Ascending aorta (tissue), 2 donors: ENCODE results near the gene CDH7. TPM values are rescaled to one million over a fixed set of nuclear protein-coding genes. Genes with fewer than 3 reads are reported as not detected.

Source experiments
- DNase-seq, 2 donors: peaks; one replicate each; pipeline ENCODE4 v3.0.0-alpha.2; 2019; ENCODE audit warnings: low spot score in 2 of 2
- H3K27ac ChIP-seq, 2 donors: fragments of 200-600 bp; sonication (generic); one replicate each; pipeline ENCODE4 v1.5.1; 2016 to 2017; ENCODE audit warnings: mild to moderate bottlenecking in 1 of 2
- H3K27me3 ChIP-seq: fragments of 200-600 bp; sonication (generic); one replicate; pipeline ENCODE4 v1.5.1; 2017
- H3K36me3 ChIP-seq, 2 donors: fragments of 200-600 bp; sonication (generic); one replicate each; pipeline ENCODE4 v1.5.1; 2016
- H3K4me1 ChIP-seq, 2 donors: fragments of 200-600 bp; sonication (generic); one replicate each; pipeline ENCODE4 v1.5.1; 2016 to 2017; ENCODE audit warnings: mild to moderate bottlenecking in 1 of 2
- H3K4me3 ChIP-seq, 2 donors: fragments of 200-600 bp; sonication (generic); one replicate each; pipeline ENCODE4 v1.5.1; 2016 to 2017; ENCODE audit warnings: mild to moderate bottlenecking in 1 of 2
- H3K9me3 ChIP-seq, 2 donors: fragments of 200-600 bp; sonication (generic); one replicate each; pipeline ENCODE4 v1.5.1; 2016
- CTCF ChIP-seq, 3 experiments: fragments of 200-600 bp in 2 of 3; fragments of 450-650 bp in 1 of 3; sonication (generic) in 2 of 3; IDR thresholded peaks; one replicate each; pipeline ENCODE4 v1.5.1; 2016 to 2019; ENCODE audit warnings: antibody characterized with exemption in 3 of 3, mild to moderate bottlenecking in 1 of 3, moderate library complexity in 1 of 3
- intact Hi-C: fragments of 100-400 bp; cut with DNase I; formaldehyde crosslinking; loops from one replicate; pipeline ENCODE4 v1.15.1; 2023
- total RNA-seq: library from RNA; depleted of rRNA; stranded (reverse); fragments of >200 nt; gene quantifications from one replicate; pipeline ENCODE4 v1.1.0, GENCODE V29; 2016

CDH7 gene
- total RNA-seq, 1 donor from 2014 or later, result not detected

- no peak for TF ChIP-seq CTCF (IDR thresholded peaks at IDR 0.05)
- Histone ChIP-seq H3K36me3 (no peaks in the 10 kb centered on the region), H3K4me1 (no peaks in the 10 kb centered on the region), H3K27me3 (no peaks in the 10 kb centered on the region), H3K4me3 (no peak overlapping the region), H3K9me3 (no peaks in the 10 kb centered on the region), H3K27ac (no peak overlapping the region)
- intact Hi-C loops, result no loop called here
- DNase-seq, result no peak
Measured at GRCh38 chr18:65725251-65726050, 25.4 kb upstream of the CDH7 start.

DNA sequence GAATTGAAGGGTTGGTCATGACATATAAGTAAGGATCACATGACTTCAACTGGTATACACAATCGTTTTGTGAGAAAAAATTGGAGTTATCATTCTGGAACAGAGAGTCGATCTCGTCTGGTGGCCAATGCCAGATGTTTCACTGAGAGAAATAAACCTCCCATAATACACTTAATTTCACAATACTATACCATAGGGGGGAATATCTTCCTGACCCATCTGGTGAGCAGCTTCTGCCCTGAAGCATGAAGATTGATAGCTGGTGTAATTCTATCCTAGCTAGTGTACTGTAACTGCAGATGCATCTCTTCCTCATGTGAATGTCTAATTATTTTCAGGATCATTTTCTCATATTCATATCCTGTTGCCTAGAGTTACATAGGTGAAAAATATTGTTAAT, 15.7 kb upstream of the CDH7 start:
- H3K27ac ChIP-seq, result no peak overlapping the region
- TF ChIP-seq CTCF (IDR thresholded peaks at IDR 0.05), result no peak
- H3K36me3 ChIP-seq, result no peaks in the 10 kb centered on the region
- intact Hi-C loops, result no loop called here
- H3K27me3 ChIP-seq, result no peaks in the 10 kb centered on the region
- no peaks in the 10 kb centered on the region for H3K4me1 ChIP-seq
- no peak overlapping the region for H3K4me3 ChIP-seq
- DNase-seq, result no peak
- H3K9me3 ChIP-seq, result no peaks in the 10 kb centered on the region

- Histone ChIP-seq H3K4me3 (no peak overlapping the region), H3K9me3 (no peaks in the 10 kb centered on the region), H3K27me3 (no peaks in the 10 kb centered on the region), H3K4me1 (no peaks in the 10 kb centered on the region), H3K36me3 (no peaks in the 10 kb centered on the region), H3K27ac (no peak overlapping the region)
- intact Hi-C loops, result no loop called here
- TF ChIP-seq CTCF (IDR thresholded peaks at IDR 0.05), result no peak
- no peak for DNase-seq
Measured at GRCh38 chr18:65737471-65737955, 13.3 kb upstream of the CDH7 start.

GRCh38 chr18:65746936-65747335, 3.9 kb upstream of the CDH7 start:
- Histone ChIP-seq H3K9me3 (no peaks in the 10 kb centered on the region), H3K4me3 (no peak overlapping the region), H3K27me3 (no peaks in the 10 kb centered on the region), H3K36me3 (no peaks in the 10 kb centered on the region), H3K4me1 (no peaks in the 10 kb centered on the region), H3K27ac (no peak overlapping the region)
- DNase-seq, result no peak
- TF ChIP-seq CTCF (IDR thresholded peaks at IDR 0.05), result no peak
- intact Hi-C loops, result no loop called here

DNA sequence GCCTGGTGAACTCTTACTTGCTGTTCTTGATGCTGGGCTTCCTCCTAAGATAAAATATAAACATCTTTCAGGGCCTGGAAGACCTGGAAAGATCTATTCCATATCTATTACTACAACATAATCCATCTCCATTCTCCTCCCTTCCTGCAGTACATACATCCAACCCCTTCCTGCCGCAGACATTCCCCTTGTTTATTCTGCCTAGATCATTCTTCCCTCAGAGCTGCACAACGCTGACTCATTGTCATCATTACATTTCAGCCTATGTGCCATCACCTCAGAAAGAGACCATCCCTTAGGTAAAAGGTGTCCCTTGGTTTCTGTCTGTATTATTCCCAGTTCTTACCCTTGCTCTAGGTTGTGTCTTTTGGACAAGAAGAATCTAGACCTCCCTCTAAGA, 2.5 kb upstream of the CDH7 start:
- H3K4me1 ChIP-seq, result no peaks in the 10 kb centered on the region
- no peak overlapping the region for H3K27ac ChIP-seq
- no peaks in the 10 kb centered on the region for H3K36me3 ChIP-seq
- intact Hi-C loops, result no loop called here
- no peak for TF ChIP-seq CTCF (IDR thresholded peaks at IDR 0.05)
- no peak for DNase-seq
- no peaks in the 10 kb centered on the region for H3K27me3 ChIP-seq
- no peak overlapping the region for H3K4me3 ChIP-seq
- H3K9me3 ChIP-seq, result no peaks in the 10 kb centered on the region
